HG02981 (cell line): ENCODE measurements around the gene DLX1.
"Not testable (repeated sequence)": the region's sequence is repeated elsewhere in the genome, so short reads cannot be mapped to it uniquely, and the experiment has no call there.

ENCODE experiments used
- ATAC-seq: cut with Tn5 transposase; IDR thresholded peaks from one replicate; pipeline ENCODE4 v1.9.1; 2021; ENCODE audit warnings: mild to moderate bottlenecking, moderate library complexity; ENCODE audit not compliant: unreplicated experiment

The DLX1 gene

GRCh38 chr2:172085460-172086159, at the start of gene DLX1:
TSS of gene DLX1 (plus strand) at chr2:172085507. CDS start at chr2:172085678, 171 bp downstream.
- ATAC-seq, result peak; percentile 13

- ATAC-seq, result no peak
Observed at GRCh38 chr2:172038121-172038520, 47.2 kb upstream of the DLX1 start.

GRCh38 chr2:172038604-172039003, 46.7 kb upstream of the DLX1 start:
- ATAC-seq, result no peak

- no peak for ATAC-seq
Observed at GRCh38 chr2:172039011-172039704, 46.1 kb upstream of the DLX1 start.

GRCh38 chr2:172040311-172040710, 45.0 kb upstream of the DLX1 start:
- ATAC-seq, result no peak

GRCh38 chr2:172046080-172046678, 39.1 kb upstream of the DLX1 start:
- ATAC-seq, result no peak

GRCh38 chr2:172046866-172047565, 38.3 kb upstream of the DLX1 start:
- ATAC-seq, result no peak

GRCh38 chr2:172047566-172048507, 37.5 kb upstream of the DLX1 start:
- no peak for ATAC-seq

GRCh38 chr2:172048508-172049503, 36.5 kb upstream of the DLX1 start:
- no peak for ATAC-seq

GRCh38 chr2:172049567-172050120, 35.7 kb upstream of the DLX1 start:
- ATAC-seq, result no peak

- no peak for ATAC-seq
Observed at GRCh38 chr2:172050479-172051125, 34.7 kb upstream of the DLX1 start.

GRCh38 chr2:172052000-172052983, 33.0 kb upstream of the DLX1 start:
- ATAC-seq, result no peak

GRCh38 chr2:172053486-172053885, 31.8 kb upstream of the DLX1 start:
- ATAC-seq, result no peak

GRCh38 chr2:172056293-172056692, 29.0 kb upstream of the DLX1 start:
- ATAC-seq, result no peak

- no peak for ATAC-seq
Observed at GRCh38 chr2:172058660-172059059, 26.6 kb upstream of the DLX1 start.

GRCh38 chr2:172060118-172060517, 25.2 kb upstream of the DLX1 start:
- ATAC-seq, result not testable (repeated sequence)

GRCh38 chr2:172062402-172063004, 22.8 kb upstream of the DLX1 start:
- ATAC-seq, result no peak
